Omental fat pad (tissue), 4 donors: ENCODE results near the gene RAB19. TPM values are rescaled to one million over a fixed set of nuclear protein-coding genes. Genes with fewer than 3 reads are reported as not detected.

Experiments used
- ATAC-seq: fragments of 150-250 bp; one replicate; pipeline ENCODE4 v1.9.1; 2016; ENCODE audit warnings: mild to moderate bottlenecking, moderate library complexity; ENCODE audit not compliant: low FRiP score
- DNase-seq: peaks from one replicate; pipeline ENCODE4 v3.0.0-alpha.2; 2019; ENCODE audit warnings: low spot score
- total RNA-seq, 4 donors: library from RNA; depleted of rRNA; stranded (reverse); fragments of >200 nt; gene quantifications; one replicate each; pipeline ENCODE4 v1.1.0, GENCODE V29; 2016
- TF ChIP-seq, protein P1 (sequence below), 3 donors: fragments of 450-650 bp; IDR thresholded peaks; one replicate each; pipeline ENCODE4 v1.5.1; 2016 to 2017; ENCODE audit warnings: antibody characterized with exemption in 3 of 3, mild to moderate bottlenecking in 3 of 3, moderate library complexity in 2 of 3

RAB19 gene
- total RNA-seq, 4 donors from 2014 or later: 1.3 TPM; not detected in 3

DNA sequence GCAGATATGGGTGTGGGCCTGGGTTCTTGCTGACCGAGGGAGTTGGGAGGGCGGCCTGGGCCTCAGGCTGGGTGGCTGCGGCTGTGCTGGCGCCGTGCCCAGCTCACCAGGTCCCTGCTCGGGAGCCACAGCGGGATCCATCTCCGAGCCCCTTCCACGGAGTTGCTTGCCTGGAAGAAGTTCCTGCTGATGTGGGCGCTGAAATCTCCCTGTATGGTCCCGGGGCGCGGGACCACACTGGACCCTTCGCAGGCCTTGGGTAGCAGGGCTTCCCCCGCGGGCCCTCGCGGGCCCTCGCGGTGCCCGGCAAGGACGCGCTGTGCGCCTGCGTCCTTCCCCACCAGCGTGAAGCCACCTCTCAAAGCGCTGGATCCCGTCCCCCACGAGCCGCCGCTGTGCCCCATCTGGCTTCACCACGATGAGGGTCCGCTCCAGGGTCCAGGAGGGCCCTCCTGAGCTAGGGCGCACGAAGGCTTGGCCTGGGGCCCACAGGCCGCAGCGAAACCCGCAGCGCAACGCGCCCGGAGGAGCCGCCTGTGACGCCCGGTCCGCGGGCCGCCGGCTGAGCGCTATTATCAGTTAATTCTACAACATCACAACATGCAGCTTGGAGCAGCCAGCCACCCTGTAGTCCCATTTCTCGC, 31.5 kb downstream of the RAB19 start:
- TF ChIP-seq, protein P1, sequence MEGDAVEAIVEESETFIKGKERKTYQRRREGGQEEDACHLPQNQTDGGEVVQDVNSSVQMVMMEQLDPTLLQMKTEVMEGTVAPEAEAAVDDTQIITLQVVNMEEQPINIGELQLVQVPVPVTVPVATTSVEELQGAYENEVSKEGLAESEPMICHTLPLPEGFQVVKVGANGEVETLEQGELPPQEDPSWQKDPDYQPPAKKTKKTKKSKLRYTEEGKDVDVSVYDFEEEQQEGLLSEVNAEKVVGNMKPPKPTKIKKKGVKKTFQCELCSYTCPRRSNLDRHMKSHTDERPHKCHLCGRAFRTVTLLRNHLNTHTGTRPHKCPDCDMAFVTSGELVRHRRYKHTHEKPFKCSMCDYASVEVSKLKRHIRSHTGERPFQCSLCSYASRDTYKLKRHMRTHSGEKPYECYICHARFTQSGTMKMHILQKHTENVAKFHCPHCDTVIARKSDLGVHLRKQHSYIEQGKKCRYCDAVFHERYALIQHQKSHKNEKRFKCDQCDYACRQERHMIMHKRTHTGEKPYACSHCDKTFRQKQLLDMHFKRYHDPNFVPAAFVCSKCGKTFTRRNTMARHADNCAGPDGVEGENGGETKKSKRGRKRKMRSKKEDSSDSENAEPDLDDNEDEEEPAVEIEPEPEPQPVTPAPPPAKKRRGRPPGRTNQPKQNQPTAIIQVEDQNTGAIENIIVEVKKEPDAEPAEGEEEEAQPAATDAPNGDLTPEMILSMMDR (IDR thresholded peaks at IDR 0.05): no peak
- ATAC-seq (no peak), DNase-seq (no peak)

DNA sequence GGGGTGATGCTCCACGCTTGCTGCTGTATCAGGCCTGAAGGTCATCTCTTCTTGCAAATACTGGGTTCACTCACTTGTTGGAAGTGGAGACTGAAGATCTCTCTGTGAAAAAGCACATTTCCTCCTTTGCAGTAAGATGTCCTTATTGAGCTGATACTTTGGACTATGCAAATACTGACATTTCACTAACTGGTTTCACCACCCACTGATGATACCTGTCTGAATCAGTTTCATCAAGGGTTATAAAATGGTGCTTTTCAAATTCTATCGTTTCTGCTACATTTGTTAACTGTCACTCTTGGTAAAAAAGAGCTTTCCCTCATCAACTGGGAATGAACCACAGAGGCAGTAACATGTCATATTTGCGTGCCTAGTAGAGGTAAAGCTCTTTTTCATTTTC, 35.5 kb downstream of the RAB19 start:
- no peak for ATAC-seq
- no peak for DNase-seq
- TF ChIP-seq, protein P1 (IDR thresholded peaks at IDR 0.05): no peak

DNA sequence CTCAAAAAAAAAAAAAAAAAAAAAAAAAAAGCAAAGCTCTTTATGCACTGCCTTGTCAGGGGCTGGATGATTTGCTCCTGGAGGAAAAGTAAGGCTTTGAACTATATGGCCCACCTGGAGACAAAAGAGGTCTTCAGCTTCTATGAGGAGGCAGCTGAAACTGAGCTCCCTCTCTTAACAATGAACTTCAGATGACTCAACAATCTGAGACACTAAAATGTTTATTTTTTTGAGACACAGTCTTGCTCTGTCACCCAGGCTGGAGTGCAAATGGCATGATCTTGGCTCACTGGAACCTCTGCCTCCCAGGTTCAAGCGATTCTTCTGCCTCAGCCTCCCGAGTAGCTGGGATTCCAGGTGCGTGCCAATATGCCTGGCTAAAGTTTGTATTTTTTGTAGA, 36.7 kb downstream of the RAB19 start:
- DNase-seq: no peak
- no peak for ATAC-seq
- TF ChIP-seq, protein P1 (IDR thresholded peaks at IDR 0.05): no peak

DNA sequence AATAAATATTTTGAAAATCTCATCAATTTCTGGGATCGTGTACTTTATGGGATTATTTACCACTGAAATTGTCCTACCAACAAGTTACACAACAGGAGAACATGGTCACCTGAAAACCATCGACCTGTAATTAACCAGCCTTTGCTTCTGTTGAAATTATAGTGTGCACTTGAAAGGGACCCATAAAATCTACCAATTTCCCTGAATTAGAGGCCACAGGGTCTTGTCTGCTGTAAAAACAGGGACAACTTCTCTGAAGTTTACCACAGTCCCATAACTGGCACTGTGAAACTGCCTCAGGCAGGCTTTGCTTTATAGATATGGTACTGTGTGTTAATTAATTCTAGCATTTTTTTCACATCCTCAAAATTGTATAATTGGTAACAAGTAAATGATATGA, 37.7 kb downstream of the RAB19 start:
- TF ChIP-seq, protein P1 (IDR thresholded peaks at IDR 0.05): no peak
- DNase-seq (no peak), ATAC-seq (no peak)

DNA sequence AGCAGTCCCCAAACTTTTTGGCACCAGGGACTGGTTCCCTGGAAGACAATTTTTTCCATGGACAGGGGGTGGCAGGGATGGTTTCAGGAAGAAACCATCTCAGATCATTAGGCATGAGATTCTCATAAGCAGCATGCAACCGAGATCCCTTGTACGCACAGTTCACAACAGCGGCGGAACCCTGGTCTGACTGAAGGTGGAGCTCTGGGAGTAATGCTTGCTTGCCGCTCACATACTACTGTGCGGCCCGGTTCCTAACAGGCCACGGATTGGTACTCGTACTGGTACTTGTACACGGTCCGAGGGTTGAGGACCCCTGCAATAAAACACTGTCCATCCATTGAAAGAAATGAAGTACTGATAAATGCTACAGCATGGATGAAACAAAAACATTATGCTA, 42.6 kb downstream of the RAB19 start:
- DNase-seq: no peak
- TF ChIP-seq, protein P1 (IDR thresholded peaks at IDR 0.05): no peak
- ATAC-seq: no peak

DNA sequence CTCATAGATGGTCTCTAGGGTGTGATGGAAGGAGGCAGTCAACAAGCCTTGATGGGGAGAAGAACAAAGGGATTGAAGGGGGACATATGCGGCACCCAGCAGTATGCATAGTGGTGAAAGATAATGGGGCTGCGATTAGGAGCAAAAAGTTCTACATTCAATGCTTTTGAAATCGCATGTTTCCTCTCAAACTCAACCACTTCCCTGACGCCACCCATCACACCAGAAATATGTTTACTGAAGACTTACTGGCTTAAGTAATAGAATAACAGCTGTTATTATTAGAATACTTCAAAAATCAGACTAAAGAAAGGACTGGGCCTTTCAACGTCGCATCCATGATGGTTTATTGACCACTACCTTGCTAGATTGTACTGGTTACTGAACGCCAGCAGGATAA, 44.0 kb downstream of the RAB19 start:
- DNase-seq (no peak), ATAC-seq (no peak)
- TF ChIP-seq, protein P1 (IDR thresholded peaks at IDR 0.05): no peak

DNA sequence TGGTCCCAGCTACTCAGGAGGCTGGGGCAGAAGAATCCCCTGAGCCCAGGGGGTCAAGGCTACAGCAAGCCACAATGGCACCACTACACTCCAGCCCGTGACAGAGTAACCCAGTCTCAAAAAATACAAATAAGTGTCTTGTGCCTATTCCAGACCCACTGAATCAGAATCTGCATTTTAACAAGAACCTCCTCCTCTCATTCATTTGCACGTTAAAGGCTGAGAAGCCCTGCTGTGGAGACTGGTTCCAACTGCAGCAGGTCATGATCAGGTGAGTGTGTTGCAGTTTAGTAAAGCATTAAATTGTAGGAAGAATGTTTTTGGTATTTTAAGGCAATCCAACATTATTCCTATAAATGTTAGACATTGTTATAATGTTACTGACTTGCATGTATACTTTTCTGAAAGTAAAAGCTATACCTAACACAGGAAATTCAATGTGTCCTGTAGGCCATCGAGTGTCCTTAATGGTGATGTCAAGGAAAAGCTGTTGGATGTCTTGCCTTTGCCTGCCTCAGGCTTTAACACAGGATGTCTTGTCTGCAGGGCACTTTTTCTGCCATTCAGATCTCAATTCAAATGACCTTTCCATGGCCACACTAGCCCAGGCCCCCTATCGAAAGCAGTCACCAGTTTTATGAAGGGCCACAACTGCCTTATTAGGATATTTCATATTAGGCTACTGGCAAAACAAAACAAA, 45.1 kb downstream of the RAB19 start:
- TF ChIP-seq, protein P1 (IDR thresholded peaks at IDR 0.05): no peak
- DNase-seq: no peak

More for the DNA sequence above, 45.1 kb downstream of the RAB19 start:
- ATAC-seq: no peak
